ENCODE data around the gene PLCL2.
"Not testable (repeated sequence)": the region's sequence is repeated elsewhere in the genome, so short reads cannot be mapped to it uniquely, and the experiment has no call there.

PLCL2 gene

GRCh38 chr3:16961621-16962205, 77.0 kb downstream of the PLCL2 start:
- DNase-seq (ENCODE audit: low read depth) = no peak

GRCh38 chr3:16975083-16975482, 90.3 kb downstream of the PLCL2 start:
- no peak for DNase-seq (ENCODE audit: low read depth)

- DNase-seq (ENCODE audit: low read depth) = no peak
Observed at GRCh38 chr3:16978234-16978920, 93.6 kb downstream of the PLCL2 start.

GRCh38 chr3:16978921-16979271, 94.1 kb downstream of the PLCL2 start:
- DNase-seq (ENCODE audit: low read depth) = no peak

GRCh38 chr3:16979769-16980515, 95.2 kb downstream of the PLCL2 start:
- DNase-seq (ENCODE audit: low read depth) = not testable (repeated sequence)

GRCh38 chr3:16980526-16980925, 95.8 kb downstream of the PLCL2 start:
- not testable (repeated sequence) for DNase-seq (ENCODE audit: low read depth)

- DNase-seq (ENCODE audit: low read depth) = no peak
Observed at GRCh38 chr3:16982460-16982859, 97.7 kb downstream of the PLCL2 start.

GRCh38 chr3:16985608-16986007, 100.9 kb downstream of the PLCL2 start:
- no peak for DNase-seq (ENCODE audit: low read depth)

GRCh38 chr3:16987141-16987540, 102.4 kb downstream of the PLCL2 start:
- DNase-seq (ENCODE audit: low read depth) = no peak

- DNase-seq (ENCODE audit: low read depth) = no peak
Observed at GRCh38 chr3:16990163-16990562, 105.4 kb downstream of the PLCL2 start.

- no peak for DNase-seq (ENCODE audit: low read depth)
Observed at GRCh38 chr3:16992198-16992597, 107.4 kb downstream of the PLCL2 start.

- DNase-seq (ENCODE audit: low read depth) = no peak
Observed at GRCh38 chr3:16993227-16993626, 108.5 kb downstream of the PLCL2 start.

- DNase-seq (ENCODE audit: low read depth) = no peak
Observed at GRCh38 chr3:16994854-16995525, 110.2 kb downstream of the PLCL2 start.

- DNase-seq (ENCODE audit: low read depth) = no peak
Observed at GRCh38 chr3:16995601-16996000, 110.8 kb downstream of the PLCL2 start.

GRCh38 chr3:16998236-16998923, 113.6 kb downstream of the PLCL2 start:
- DNase-seq (ENCODE audit: low read depth) = no peak

GRCh38 chr3:16999161-16999560, 114.4 kb downstream of the PLCL2 start:
- DNase-seq (ENCODE audit: low read depth) = no peak

GRCh38 chr3:16999871-17000270, 115.1 kb downstream of the PLCL2 start:
- no peak for DNase-seq (ENCODE audit: low read depth)

GRCh38 chr3:17003457-17003856, 118.7 kb downstream of the PLCL2 start:
- no peak for DNase-seq (ENCODE audit: low read depth)

GRCh38 chr3:17006132-17006852, 121.5 kb downstream of the PLCL2 start:
- DNase-seq (ENCODE audit: low read depth) = no peak

GRCh38 chr3:17007284-17007683, 122.5 kb downstream of the PLCL2 start:
- DNase-seq (ENCODE audit: low read depth) = no peak

- no peak for DNase-seq (ENCODE audit: low read depth)
Observed at GRCh38 chr3:17009826-17010225, 125.1 kb downstream of the PLCL2 start.

Data from stimulated activated CD4-positive, alpha-beta T cell treated with anti-CD3 and anti-CD28 coated beads, Interleukin-2, amount 100 ng/mL, for 4 hours (primary cell).